K562 (cell line): ENCODE data around the gene GPR37. TPM values are rescaled to one million over a fixed set of nuclear protein-coding genes. Genes with fewer than 3 reads are reported as not detected.

ENCODE experiments used
- ATAC-seq: fragments of 200-7000 bp; cut with Tn5 transposase; 3 replicates; pipeline ENCODE4 v1.9.1; 2020; ENCODE audit warnings: moderate library complexity
- BruUV-seq: library from RNA; stranded (reverse); fragments of 400-500 nt; replicated peaks from 2 replicates; lab custom pipeline; 2021; lab: Mats Ljungman, UMichigan
- CTCF ChIA-PET: fragments of 300-600 bp; formaldehyde crosslinking; extraction: SDS; loops from one replicate; lab custom pipeline; 2021; ENCODE audit warnings: low intra/inter-chr PET ratio; lab: Yijun Ruan, JAX
- POLR2A ChIA-PET: fragments of 300-600, 350-650 bp; sonication (Branson Sonifier 250); formaldehyde crosslinking; extraction: SDS; loops from one replicate; lab custom pipeline; 2021; ENCODE audit warnings: antibody characterized with exemption, inconsistent platforms; lab: Yijun Ruan, JAX
- DNase-seq, 4 experiments: peaks; one replicate each; pipeline versions ENCODE4 v3.0.0 to v3.0.0-alpha.2; 2011 to 2018; ENCODE audit warnings: low spot score in 3 of 4, mixed read lengths in 3 of 4; ENCODE audit errors: extremely low read depth in 1 of 4
- FAIRE-seq: peaks from 2 replicates; lab custom pipeline; 2011; peaks lifted over from hg19 to GRCh38; lab: Jason Lieb, UNC
- H2AFZ ChIP-seq: 2 replicates; pipeline ENCODE4 v1.6.0; 2011; ENCODE audit warnings: low read depth, low read length, control low read depth, inconsistent platforms
- H3K27ac ChIP-seq: fragments of 200-600 bp; 3 replicates; pipeline ENCODE4 v1.8.0; 2011; ENCODE audit warnings: low read depth, mild to moderate bottlenecking, control low read depth, inconsistent platforms, low read length, moderate library complexity, mixed read lengths; ENCODE audit errors: extremely low read depth
- H3K27me3 ChIP-seq, 2 experiments: fragments of 300-600 bp in 1 of 2; 2 replicates in 1 of 2; 3 replicates in 1 of 2; pipeline versions ENCODE4 v1.6.0 to v1.8.0; 2011; ENCODE audit warnings: inconsistent platforms in 2 of 2, low read length in 2 of 2, mild to moderate bottlenecking in 1 of 2, mixed read lengths in 1 of 2, moderate library complexity in 1 of 2; ENCODE audit not compliant: control insufficient read depth in 2 of 2, insufficient read depth in 2 of 2
- H3K36me3 ChIP-seq: fragments of 300-600 bp; 3 replicates; pipeline ENCODE4 v1.8.0; 2011; ENCODE audit warnings: mild to moderate bottlenecking, low read length, inconsistent platforms; ENCODE audit not compliant: control insufficient read depth, insufficient read depth
- H3K4me1 ChIP-seq, 2 experiments: fragments of 200-600 bp in 1 of 2; replicated peaks in 1 of 2; 2 replicates in 1 of 2; 3 replicates in 1 of 2; pipeline versions ENCODE4 v1.5.1 to v1.8.0; 2011; ENCODE audit warnings: inconsistent platforms in 2 of 2, low read length in 2 of 2, mild to moderate bottlenecking in 1 of 2, mixed read lengths in 1 of 2, moderate library complexity in 1 of 2; ENCODE audit not compliant: control insufficient read depth in 2 of 2, insufficient read depth in 2 of 2
- H3K4me2 ChIP-seq: 2 replicates; pipeline ENCODE4 v1.6.1; 2011; ENCODE audit warnings: low read length, control low read depth, inconsistent platforms, mixed read lengths; ENCODE audit not compliant: insufficient read depth
- H3K4me3 ChIP-seq: fragments of 200-600 bp; sonication (generic), shearing (Covaris generic); 2 replicates; pipeline ENCODE4 v1.5.1; 2016; ENCODE audit warnings: control low read depth, inconsistent platforms
- H3K79me2 ChIP-seq: fragments of 200-600 bp; 3 replicates; pipeline ENCODE4 v1.8.0; 2011; ENCODE audit warnings: low read length, inconsistent platforms; ENCODE audit not compliant: control insufficient read depth, insufficient read depth
- H3K9ac ChIP-seq, 2 experiments: 2 replicates each; pipeline versions ENCODE4 v1.6.0 to v1.6.1; 2011; ENCODE audit warnings: low read depth in 2 of 2, low read length in 2 of 2, control low read depth in 1 of 2, inconsistent platforms in 1 of 2, mild to moderate bottlenecking in 1 of 2, mixed read lengths in 1 of 2; ENCODE audit not compliant: insufficient read depth in 1 of 2
- H3K9me1 ChIP-seq: one replicate; pipeline ENCODE4 v1.6.0; 2011; ENCODE audit warnings: inconsistent platforms, mild to moderate bottlenecking, low read length, moderate library complexity; ENCODE audit not compliant: control insufficient read depth, insufficient read depth
- H3K9me3 ChIP-seq: replicated peaks from 2 replicates; pipeline ENCODE4 v1.5.1; 2011; ENCODE audit warnings: low read depth, low read length, inconsistent platforms; ENCODE audit not compliant: control insufficient read depth, insufficient read depth
- H4K20me1 ChIP-seq: replicated peaks from 2 replicates; pipeline ENCODE4 v1.6.1; 2011; ENCODE audit warnings: low read length, inconsistent platforms, mixed read lengths; ENCODE audit not compliant: control insufficient read depth, insufficient read depth
- BRF2 ChIP-seq: IDR thresholded peaks from 3 replicates; pipeline ENCODE4 v1.6.1; 2011; ENCODE audit warnings: borderline replicate concordance, mild to moderate bottlenecking; ENCODE audit not compliant: insufficient read length, insufficient read depth
- ELF2 ChIP-seq: fragments of 250-450 bp; sonication (Bioruptor Pico); IDR thresholded peaks from 2 replicates; pipeline ENCODE4 v1.5.0; 2021; ENCODE audit warnings: mild to moderate bottlenecking
- HEY1 ChIP-seq: fragments of 250-450 bp; sonication (Bioruptor Pico); IDR thresholded peaks from 2 replicates; pipeline ENCODE4 v1.5.0; 2020; ENCODE audit warnings: mild to moderate bottlenecking, moderate library complexity, borderline replicate concordance
- PRMT5 ChIP-seq: sonication (generic); formaldehyde crosslinking; IDR thresholded peaks from 2 replicates; pipeline ENCODE4 v1.5.0; 2020; ENCODE audit warnings: missing genetic modification reagents
- SAP30 ChIP-seq: fragments of 200-600 bp; sonication (generic); IDR thresholded peaks from 2 replicates; pipeline ENCODE4 v1.6.1; 2012; ENCODE audit warnings: borderline replicate concordance, low read depth, mild to moderate bottlenecking, moderate library complexity, low read length, control low read depth, inconsistent platforms; ENCODE audit not compliant: insufficient read depth, poor library complexity, severe bottlenecking
- SETDB1 ChIP-seq: IDR thresholded peaks from one replicate; pipeline ENCODE4 v1.6.1; 2012; ENCODE audit warnings: low read length, control low read depth, inconsistent platforms
- TEAD2 ChIP-seq: fragments of 450-650 bp; IDR thresholded peaks from 2 replicates; pipeline ENCODE4 v1.6.1; 2016; ENCODE audit warnings: missing genetic modification characterization, control low read depth, missing compliant biosample characterization
- THRA ChIP-seq: fragments of 450-650 bp; IDR thresholded peaks from 2 replicates; pipeline ENCODE4 v1.6.1; 2017; ENCODE audit warnings: mild to moderate bottlenecking, moderate library complexity
- ZBTB17 ChIP-seq: fragments of 450-650 bp; formaldehyde crosslinking; IDR thresholded peaks from 2 replicates; pipeline ENCODE4 v1.4.0; 2020; ENCODE audit warnings: mild to moderate bottlenecking
- WGBS: fragments of 100-300 bp; shearing (Covaris generic); methylation state at CpG from one replicate; pipeline ENCODE4 v1.1.6; 2016; ENCODE audit warnings: low coverage, mixed read lengths; ENCODE audit not compliant: insufficient coverage; ENCODE audit errors: missing lambda C conversion rate; 5-methylcytosine and 5-hydroxymethylcytosine counted together
- in situ Hi-C: fragments of 300-500 bp; cut with MboI; formaldehyde crosslinking; loops from 4 replicates; pipeline ENCODE4 v1.15.0; 2018; ENCODE audit warnings: inconsistent platforms, mixed read lengths
- intact Hi-C: fragments of 100-400 bp; cut with micrococcal nuclease; formaldehyde crosslinking; loops from 2 replicates; pipeline ENCODE4 v1.14.2; 2022
- polyA plus RNA-seq, 8 experiments: library from polyadenylated mRNA; depleted of rRNA in 4 of 8; stranded (reverse) in 5 of 8; unstranded in 3 of 8; fragments of >200 nt; fragmentation: Nextera tagmentation in 2 of 8; fragmentation: Illumina TruSeq in 1 of 8; extraction: Ambion mirVana in 2 of 8; extraction: Trizol in 1 of 8; gene quantifications; 2 replicates each; pipeline versions ENCODE4 v1.2.1 to v1.2.3, GENCODE V29; 2011 to 2014; ENCODE audit warnings: inconsistent platforms in 1 of 8, missing spikeins in 1 of 8
- total RNA-seq, 7 experiments: library from RNA; depleted of rRNA in 6 of 7; stranded (reverse); fragments of >200 nt in 6 of 7; fragmentation: Illumina TruSeq in 2 of 7; extraction: Trizol in 2 of 7; gene quantifications; 2 replicates each; pipeline versions ENCODE4 v1.2.1 to v1.2.3, GENCODE V29; 2011 to 2021; ENCODE audit warnings: low replicate concordance in 1 of 7

Gene GPR37
- total and polyA plus RNA-seq, 9 of the 15 experiments (the other 6 are each of a cell fraction or from before 2014, with no cell fraction given): 0.03 TPM; not detected in 8

GRCh38 chr7:124777268-124777667, 11.7 kb upstream of the GPR37 start:
- DNase-seq (no peak), ATAC-seq (no peak), FAIRE-seq (no peak)
- TF ChIP-seq ELF2 (CRISPR knock-in tag) (no peak), BRF2 (no peak), SAP30 (no peak), HEY1 (CRISPR knock-in tag) (no peak), ZBTB17 (CRISPR knock-in tag) (no peak), TEAD2 (no peak), PRMT5 (CRISPR knock-in tag) (no peak), SETDB1 (no peak), THRA (no peak)
- H4K20me1 ChIP-seq: no peaks in the 10 kb centered on the region
- H3K9ac ChIP-seq: no peak overlapping the region
- intact Hi-C loops: no loop called here
- no peaks in the 10 kb centered on the region for H3K4me1 ChIP-seq
- no peaks in the 10 kb centered on the region for H3K36me3 ChIP-seq
- H3K9me1 ChIP-seq: no peaks in the 10 kb centered on the region
- no peak overlapping the region for H3K27ac ChIP-seq
- in situ Hi-C loops: no loop called here
- H3K27me3 ChIP-seq: no peaks in the 10 kb centered on the region
- ChIA-PET CTCF (no interaction called here), POLR2A (no interaction called here)
- no peak overlapping the region for H3K4me2 ChIP-seq
- H3K9me3 ChIP-seq: no peaks in the 10 kb centered on the region
- no TSS peak for BruUV-seq
- H2AFZ ChIP-seq: no peak overlapping the region
- no peak overlapping the region for H3K4me3 ChIP-seq
- H3K79me2 ChIP-seq: no peaks in the 10 kb centered on the region
- WGBS: 0% methylated on average over 2 of the region's 2 CpGs
